Lung (tissue), 12 donors: Measurements from ENCODE around the gene RAB3GAP1. TPM values are rescaled to one million over a fixed set of nuclear protein-coding genes. Genes with fewer than 3 reads are reported as not detected.

ENCODE experiments used
- ATAC-seq: fragments of 200-7000 bp; cut with Tn5 transposase; one replicate; pipeline ENCODE4 v1.9.1; 2020; ENCODE audit warnings: moderate number of reproducible peaks; ENCODE audit not compliant: insufficient read depth, low FRiP score
- DNase-seq, 3 donors: peaks; one replicate each; pipeline ENCODE4 v3.0.0-alpha.2; 2013 to 2017
- H3K27ac ChIP-seq, 2 donors: one replicate each; pipeline ENCODE4 v1.5.1; 2013; ENCODE audit warnings: mild to moderate bottlenecking in 2 of 2, moderate library complexity in 2 of 2, control low read depth in 1 of 2, inconsistent platforms in 1 of 2, low read depth in 1 of 2, low read length in 1 of 2
- H3K27me3 ChIP-seq, 3 donors: one replicate each; pipeline ENCODE4 v1.5.1; 2013; ENCODE audit warnings: low read length in 2 of 3; ENCODE audit not compliant: control insufficient read depth in 3 of 3, insufficient read depth in 3 of 3
- H3K36me3 ChIP-seq, 4 donors: one replicate each; pipeline ENCODE4 v1.5.1; 2013; ENCODE audit warnings: low read length in 4 of 4, mild to moderate bottlenecking in 1 of 4, moderate library complexity in 1 of 4; ENCODE audit not compliant: control insufficient read depth in 4 of 4, insufficient read depth in 4 of 4
- H3K4me1 ChIP-seq, 5 donors: one replicate each; pipeline ENCODE4 v1.5.1; 2013; ENCODE audit warnings: low read length in 5 of 5, mild to moderate bottlenecking in 2 of 5, moderate library complexity in 1 of 5; ENCODE audit not compliant: control insufficient read depth in 5 of 5, insufficient read depth in 5 of 5
- H3K4me3 ChIP-seq: one replicate; pipeline ENCODE4 v1.5.1; 2013; ENCODE audit warnings: mild to moderate bottlenecking, control low read depth, moderate library complexity
- H3K9ac ChIP-seq, 2 donors: one replicate each; pipeline ENCODE4 v1.5.1; 2013; ENCODE audit warnings: low read length in 2 of 2, control low read depth in 1 of 2; ENCODE audit not compliant: insufficient read depth in 1 of 2
- H3K9me3 ChIP-seq, 4 donors: one replicate each; pipeline ENCODE4 v1.5.1; 2013; ENCODE audit warnings: low read length in 3 of 4, mild to moderate bottlenecking in 1 of 4, moderate library complexity in 1 of 4; ENCODE audit not compliant: control insufficient read depth in 4 of 4, insufficient read depth in 3 of 4
- WGBS, 2 donors: extraction: QIAGEN DNeasy Blood & Tissue Kit; methylation state at CpG; one replicate each; pipeline ENCODE4 v1.1.7; 2013; 5-methylcytosine and 5-hydroxymethylcytosine counted together
- polyA plus RNA-seq, 2 donors: library from polyadenylated mRNA; stranded (reverse); fragments of 200-250 nt; gene quantifications; one replicate each; pipeline ENCODE4 v1.2.1, GENCODE V29; 2013
- total RNA-seq, 2 donors: library from RNA; depleted of rRNA in 1 of 2; stranded (reverse); fragments of >200 nt in 1 of 2; gene quantifications; one replicate each; pipeline ENCODE4 v1.2.1, GENCODE V29; 2014 to 2021
- TF ChIP-seq, protein P1 (sequence below): IDR thresholded peaks from 2 replicates; pipeline ENCODE4 v1.5.1; 2012; ENCODE audit warnings: mild to moderate bottlenecking; ENCODE audit errors: control extremely low read depth, extremely low read depth
- donor health status: control.
- donor health status: control.
- donor health status: Bipolar disorder and iron deficiency.
- donor health status: healthy.
- donor health status: DM: yes; HTN: yes; CAD: no.

The RAB3GAP1 gene
- total and polyA plus RNA-seq, 4 donors: 15.2 to 107 (median 25.4) TPM

DNA sequence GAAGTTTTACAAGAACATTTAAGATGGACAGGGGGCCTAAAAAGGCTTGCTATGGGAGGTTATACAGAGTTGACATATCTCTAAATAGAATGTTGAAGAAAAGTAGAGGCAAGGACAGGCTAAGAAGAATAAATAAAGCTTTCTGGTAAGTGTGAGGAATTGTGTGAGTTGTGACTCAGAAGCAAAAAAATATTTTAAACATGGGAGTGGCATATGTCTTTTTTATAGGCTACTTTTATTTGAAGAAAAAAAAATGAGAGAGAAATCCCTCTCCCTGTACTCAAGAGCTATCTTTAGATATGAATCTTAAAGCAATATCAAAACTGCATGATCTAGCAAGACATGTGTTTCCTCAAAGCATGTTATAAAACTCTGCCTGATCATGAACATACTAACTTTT lies 41.1 kb downstream of the RAB3GAP1 start:
- ATAC-seq (no peak), DNase-seq (no peak)
- H3K27me3 ChIP-seq: no peaks in the 10 kb centered on the region
- no peak overlapping the region for H3K4me3 ChIP-seq
- no peak overlapping the region for H3K9ac ChIP-seq
- no peaks in the 10 kb centered on the region for H3K4me1 ChIP-seq
- H3K27ac ChIP-seq: no peak overlapping the region
- TF ChIP-seq, protein P1, sequence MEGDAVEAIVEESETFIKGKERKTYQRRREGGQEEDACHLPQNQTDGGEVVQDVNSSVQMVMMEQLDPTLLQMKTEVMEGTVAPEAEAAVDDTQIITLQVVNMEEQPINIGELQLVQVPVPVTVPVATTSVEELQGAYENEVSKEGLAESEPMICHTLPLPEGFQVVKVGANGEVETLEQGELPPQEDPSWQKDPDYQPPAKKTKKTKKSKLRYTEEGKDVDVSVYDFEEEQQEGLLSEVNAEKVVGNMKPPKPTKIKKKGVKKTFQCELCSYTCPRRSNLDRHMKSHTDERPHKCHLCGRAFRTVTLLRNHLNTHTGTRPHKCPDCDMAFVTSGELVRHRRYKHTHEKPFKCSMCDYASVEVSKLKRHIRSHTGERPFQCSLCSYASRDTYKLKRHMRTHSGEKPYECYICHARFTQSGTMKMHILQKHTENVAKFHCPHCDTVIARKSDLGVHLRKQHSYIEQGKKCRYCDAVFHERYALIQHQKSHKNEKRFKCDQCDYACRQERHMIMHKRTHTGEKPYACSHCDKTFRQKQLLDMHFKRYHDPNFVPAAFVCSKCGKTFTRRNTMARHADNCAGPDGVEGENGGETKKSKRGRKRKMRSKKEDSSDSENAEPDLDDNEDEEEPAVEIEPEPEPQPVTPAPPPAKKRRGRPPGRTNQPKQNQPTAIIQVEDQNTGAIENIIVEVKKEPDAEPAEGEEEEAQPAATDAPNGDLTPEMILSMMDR: no peak
- H3K36me3 ChIP-seq: peaks cover 5 to 16% (median 11%) of the 10 kb centered on the region in 4 donors
- H3K9me3 ChIP-seq: peaks cover 0 to 2% (median 0%) of the 10 kb centered on the region in 4 donors

DNA sequence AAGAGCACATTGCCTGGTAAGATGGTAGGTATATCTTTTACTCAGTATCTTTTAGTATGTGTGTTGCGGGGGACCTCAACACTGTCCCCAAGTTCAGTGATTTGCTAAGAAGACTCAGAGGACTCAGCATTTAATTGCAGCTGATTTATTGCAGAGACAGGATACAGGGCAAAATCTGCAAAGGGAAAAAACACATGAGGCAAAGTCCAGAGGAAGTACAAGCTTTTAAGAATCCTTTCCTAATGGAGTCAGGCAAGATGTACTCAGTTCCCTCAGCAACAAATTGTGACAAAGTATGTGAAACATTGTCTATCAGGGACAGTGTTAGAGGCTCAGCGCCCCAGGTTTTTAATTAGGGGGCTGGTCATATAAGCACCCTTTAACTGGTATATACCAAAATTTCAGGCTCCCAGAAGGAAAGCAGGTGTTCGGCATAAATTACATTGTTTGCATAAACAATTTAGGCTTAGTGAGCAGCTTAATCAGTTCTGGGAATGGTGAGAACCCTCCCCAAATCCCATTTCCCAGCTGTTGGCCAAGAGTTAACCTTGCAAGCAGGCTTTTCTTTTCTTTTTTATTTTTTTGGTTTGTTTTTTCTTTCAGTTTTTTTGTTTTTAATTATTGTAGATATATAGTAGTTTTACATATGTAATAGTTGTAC lies 41.7 kb downstream of the RAB3GAP1 start:
- H3K4me3 ChIP-seq: no peak overlapping the region
- 99% methylated on average over 3 of the region's 3 CpGs for WGBS, 2 donors
- TF ChIP-seq, protein P1: no peak
- no peak for DNase-seq
- no peaks in the 10 kb centered on the region for H3K4me1 ChIP-seq
- no peaks in the 10 kb centered on the region for H3K9me3 ChIP-seq
- no peak overlapping the region for H3K9ac ChIP-seq
- no peak for ATAC-seq
- H3K27me3 ChIP-seq: no peaks in the 10 kb centered on the region
- peaks cover 5 to 16% (median 11%) of the 10 kb centered on the region in 4 donors for H3K36me3 ChIP-seq
- H3K27ac ChIP-seq: no peak overlapping the region

DNA sequence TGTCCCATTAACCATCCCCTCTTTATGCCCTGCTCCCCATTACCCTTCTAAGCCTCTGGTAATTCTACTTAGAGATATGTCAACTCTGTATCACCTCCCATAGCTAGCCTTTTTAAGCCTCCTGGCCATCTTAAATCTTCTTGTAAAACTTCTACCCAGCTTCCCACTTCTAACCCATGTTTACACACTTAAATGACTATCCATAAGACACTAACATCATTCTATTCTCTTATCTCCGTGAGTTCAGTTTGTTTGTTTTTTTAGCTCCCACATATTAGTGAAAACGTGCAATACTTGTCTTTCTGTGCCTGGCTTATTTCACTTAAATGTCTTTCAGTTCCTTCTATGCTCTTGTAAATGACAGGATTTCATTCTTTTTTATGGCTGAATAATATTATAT lies 42.4 kb downstream of the RAB3GAP1 start:
- peaks cover 5 to 16% (median 11%) of the 10 kb centered on the region in 4 donors for H3K36me3 ChIP-seq
- no peaks in the 10 kb centered on the region for H3K4me1 ChIP-seq
- 89 to 91% methylated on average over 2 of the region's 2 CpGs for WGBS, 2 donors
- H3K9me3 ChIP-seq: no peaks in the 10 kb centered on the region
- no peak overlapping the region for H3K9ac ChIP-seq
- H3K4me3 ChIP-seq: no peak overlapping the region
- H3K27me3 ChIP-seq: no peaks in the 10 kb centered on the region
- DNase-seq (no peak), ATAC-seq (no peak)
- TF ChIP-seq, protein P1: no peak
- no peak overlapping the region for H3K27ac ChIP-seq

DNA sequence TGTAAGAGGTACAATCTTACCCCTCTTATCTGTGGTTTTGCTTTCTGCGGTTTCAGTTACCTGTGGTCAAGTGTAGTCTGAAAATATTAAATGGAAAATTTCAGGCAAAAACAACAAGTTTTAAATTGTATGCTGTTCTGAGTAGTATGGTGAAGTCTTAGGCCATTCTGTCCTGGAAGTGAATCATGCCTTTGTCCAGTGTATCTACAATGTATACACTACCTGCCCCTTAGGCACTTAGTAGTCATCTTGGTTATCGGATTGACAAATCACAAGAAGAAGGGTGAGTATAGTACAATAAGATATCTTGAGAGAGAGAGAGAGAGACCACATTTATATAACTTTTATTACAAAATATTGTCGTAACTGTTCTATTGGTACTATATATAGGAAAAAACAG lies 43.5 kb downstream of the RAB3GAP1 start:
- ATAC-seq: no peak

More for the DNA sequence above, 43.5 kb downstream of the RAB3GAP1 start:
- peaks cover 0 to 5% (median 0%) of the 10 kb centered on the region in 5 donors for H3K4me1 ChIP-seq
- H3K36me3 ChIP-seq: peaks cover 5 to 14% (median 11%) of the 10 kb centered on the region in 4 donors
- no peak overlapping the region for H3K4me3 ChIP-seq
- no peaks in the 10 kb centered on the region for H3K9me3 ChIP-seq
- H3K9ac ChIP-seq: no peak overlapping the region
- no peak overlapping the region for H3K27ac ChIP-seq
- H3K27me3 ChIP-seq: no peaks in the 10 kb centered on the region
- TF ChIP-seq, protein P1: no peak
- 93 to 97% methylated on average over 3 of the region's 3 CpGs for WGBS, 2 donors
- no peak for DNase-seq
